Adrenal gland (tissue), 5 donors: Measurements from ENCODE around the gene KCNAB3.

Source experiments
- POLR2A ChIP-seq, 2 donors: fragments of 450-650 bp; IDR thresholded peaks; one replicate each; pipeline ENCODE4 v1.6.1; 2017; ENCODE audit warnings: antibody characterized with exemption in 2 of 2, mild to moderate bottlenecking in 2 of 2, moderate library complexity in 1 of 2
- TF ChIP-seq, protein P1 (sequence below), 6 experiments: fragments of 450-650 bp in 4 of 6; fragments of 200-600 bp in 2 of 6; sonication (generic) in 1 of 6; IDR thresholded peaks; 1 replicate in 5 of 6; 2 replicates in 1 of 6; pipeline versions ENCODE4 v1.5.1 to v1.8.0; 2016 to 2021; ENCODE audit warnings: antibody characterized with exemption in 6 of 6, mild to moderate bottlenecking in 2 of 6, moderate library complexity in 1 of 6
- donor health status: DM: no; HTN: no; CAD: no.

- TF ChIP-seq, protein P1, sequence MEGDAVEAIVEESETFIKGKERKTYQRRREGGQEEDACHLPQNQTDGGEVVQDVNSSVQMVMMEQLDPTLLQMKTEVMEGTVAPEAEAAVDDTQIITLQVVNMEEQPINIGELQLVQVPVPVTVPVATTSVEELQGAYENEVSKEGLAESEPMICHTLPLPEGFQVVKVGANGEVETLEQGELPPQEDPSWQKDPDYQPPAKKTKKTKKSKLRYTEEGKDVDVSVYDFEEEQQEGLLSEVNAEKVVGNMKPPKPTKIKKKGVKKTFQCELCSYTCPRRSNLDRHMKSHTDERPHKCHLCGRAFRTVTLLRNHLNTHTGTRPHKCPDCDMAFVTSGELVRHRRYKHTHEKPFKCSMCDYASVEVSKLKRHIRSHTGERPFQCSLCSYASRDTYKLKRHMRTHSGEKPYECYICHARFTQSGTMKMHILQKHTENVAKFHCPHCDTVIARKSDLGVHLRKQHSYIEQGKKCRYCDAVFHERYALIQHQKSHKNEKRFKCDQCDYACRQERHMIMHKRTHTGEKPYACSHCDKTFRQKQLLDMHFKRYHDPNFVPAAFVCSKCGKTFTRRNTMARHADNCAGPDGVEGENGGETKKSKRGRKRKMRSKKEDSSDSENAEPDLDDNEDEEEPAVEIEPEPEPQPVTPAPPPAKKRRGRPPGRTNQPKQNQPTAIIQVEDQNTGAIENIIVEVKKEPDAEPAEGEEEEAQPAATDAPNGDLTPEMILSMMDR (IDR thresholded peaks at IDR 0.05) = no peak
- no peak for TF ChIP-seq POLR2A (IDR thresholded peaks at IDR 0.05)
Measured at GRCh38 chr17:7910281-7910680, 19.4 kb downstream of the KCNAB3 start.
